Measurements from ENCODE around the gene C1orf74.
A peak's percentile ranks its signal among the peaks of the same experiment; 100 is the strongest.

C1orf74 gene

DNA sequence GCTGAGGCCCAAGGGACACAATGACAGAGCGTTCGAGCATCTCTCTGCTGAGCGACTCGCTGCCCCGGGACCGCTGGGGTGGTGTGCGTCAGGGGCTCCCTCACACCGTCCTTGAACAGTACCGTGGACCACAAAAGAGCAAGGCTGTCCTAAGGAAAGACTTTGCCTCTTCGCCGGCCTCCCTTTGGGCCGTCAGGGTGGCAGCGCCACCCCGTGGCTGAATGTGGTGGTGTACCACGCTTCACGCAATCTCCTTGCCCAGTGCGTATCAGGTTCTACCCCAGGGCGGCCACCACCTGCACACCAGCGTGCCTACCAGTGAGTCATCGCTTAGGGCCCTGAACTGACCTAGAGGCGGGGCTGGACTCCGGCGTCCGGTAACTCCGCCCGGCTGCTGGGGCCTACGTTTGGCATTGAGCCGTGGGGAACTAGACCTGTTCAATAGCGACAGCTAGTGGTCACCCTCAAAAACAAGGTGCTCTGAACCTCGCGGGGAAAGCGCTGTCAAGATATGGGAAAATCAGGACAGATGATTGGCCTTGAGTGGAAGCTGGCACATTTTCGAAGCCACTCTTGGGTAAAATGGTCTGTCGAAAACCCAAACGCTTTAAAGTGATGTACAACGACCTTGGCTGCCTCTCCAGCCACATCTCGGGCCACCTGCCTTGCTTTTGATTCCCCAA is 36.6 kb downstream of the C1orf74 start:
- peak; percentile 62 to 64 for DNase-seq (ENCODE audit: low read depth in 2 of 2, low spot score in 1 of 2)

DNA sequence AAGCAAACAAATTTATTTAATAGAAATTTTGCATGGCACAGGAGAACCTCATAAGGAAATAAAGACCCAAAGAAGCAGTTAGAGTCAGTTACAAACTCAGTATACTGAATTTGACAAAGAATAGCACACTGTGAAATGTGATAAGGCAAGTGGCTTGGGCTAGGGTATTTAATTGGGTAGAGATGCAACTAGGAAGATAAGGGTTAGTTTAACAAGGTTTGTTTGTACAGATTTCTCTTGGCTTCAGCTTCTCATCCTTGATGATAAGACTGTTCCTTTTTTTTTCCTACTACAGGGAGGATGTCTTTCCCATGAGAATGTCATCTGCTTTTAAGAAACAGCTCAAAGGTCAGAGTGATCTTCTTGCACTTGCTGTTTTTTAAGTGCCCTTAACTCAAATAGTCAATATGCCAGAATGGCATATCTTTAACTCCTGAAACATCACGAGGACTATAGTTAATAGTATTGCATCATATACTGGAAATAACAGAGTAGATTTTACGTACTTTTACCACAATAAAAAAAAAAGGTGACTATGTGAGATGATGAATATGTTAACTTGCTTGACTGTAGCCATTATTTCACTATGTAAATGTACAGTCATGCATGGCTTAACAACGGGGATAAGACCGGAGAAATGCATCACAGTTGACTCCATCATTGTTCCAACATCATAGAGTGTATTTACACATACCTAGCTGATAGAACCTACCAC is 37.8 kb downstream of the C1orf74 start:
- no peak for DNase-seq (ENCODE audit: low read depth in 2 of 2, low spot score in 1 of 2)

GRCh38 chr1:209743145-209743482 is 41.2 kb downstream of the C1orf74 start:
- no peak for DNase-seq (ENCODE audit: low read depth in 2 of 2, low spot score in 1 of 2)

DNA sequence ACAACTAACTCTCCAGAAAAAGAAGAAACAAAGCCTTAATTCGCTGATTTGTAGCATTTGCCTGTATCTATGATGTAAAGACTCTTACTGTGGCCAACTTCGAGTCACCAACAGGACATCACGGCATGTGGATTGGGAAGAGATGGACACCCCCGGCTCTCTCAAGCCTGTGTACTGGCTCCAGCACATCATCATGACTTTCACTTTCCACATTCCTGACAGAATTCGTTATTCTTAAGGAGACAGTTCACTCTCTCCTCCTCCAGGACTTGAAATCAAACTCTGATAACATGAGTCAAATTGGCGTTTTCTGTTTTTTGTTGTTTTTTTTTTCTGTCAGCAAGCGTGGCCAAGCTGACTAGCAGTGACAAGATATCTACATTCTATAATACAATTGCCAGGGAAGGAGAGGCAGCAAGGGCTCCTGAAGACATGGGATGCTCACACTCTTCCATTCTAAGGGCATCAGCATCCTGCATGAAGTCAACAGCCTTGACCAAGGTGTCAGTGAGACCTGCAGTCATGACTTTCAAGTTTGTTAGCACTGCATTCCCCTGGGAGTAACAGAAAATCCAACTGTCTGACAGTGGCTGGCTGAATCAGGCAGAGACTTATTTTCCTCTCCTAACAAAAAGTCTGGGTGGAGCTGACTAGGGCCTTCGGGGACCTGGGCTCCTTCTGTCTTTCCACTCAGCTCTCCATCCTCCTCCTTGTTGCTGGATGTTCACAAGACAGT is 41.8 kb downstream of the C1orf74 start:
- DNase-seq (ENCODE audit: low read depth in 2 of 2, low spot score in 1 of 2) = no peak

GRCh38 chr1:209741889-209742288 is 42.5 kb downstream of the C1orf74 start:
- DNase-seq (ENCODE audit: low read depth in 2 of 2, low spot score in 1 of 2) = no peak

DNA sequence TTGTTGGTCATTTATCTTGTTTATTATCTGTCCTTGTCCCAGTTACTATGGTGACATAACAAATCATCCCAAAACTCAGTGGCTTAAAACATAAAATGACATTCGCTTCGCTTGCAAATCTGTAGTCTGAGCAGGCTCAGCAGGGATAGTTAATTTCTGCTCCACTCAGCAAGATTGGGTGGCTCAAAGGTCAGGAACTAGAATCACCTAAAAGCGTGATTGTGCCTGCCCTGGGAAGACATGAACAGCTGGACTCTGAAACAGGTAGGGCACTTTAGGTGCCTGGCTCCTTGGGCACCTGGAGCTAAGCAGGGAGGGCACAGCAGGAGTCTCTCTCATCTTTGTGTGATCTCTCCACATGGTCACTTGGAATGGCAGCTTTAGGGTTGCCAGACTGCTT is 43.2 kb downstream of the C1orf74 start:
- DNase-seq (ENCODE audit: low read depth in 2 of 2, low spot score in 1 of 2) = no peak

GRCh38 chr1:209738270-209738669 is 46.1 kb downstream of the C1orf74 start:
- no peak for DNase-seq (ENCODE audit: low read depth in 2 of 2, low spot score in 1 of 2)

DNA sequence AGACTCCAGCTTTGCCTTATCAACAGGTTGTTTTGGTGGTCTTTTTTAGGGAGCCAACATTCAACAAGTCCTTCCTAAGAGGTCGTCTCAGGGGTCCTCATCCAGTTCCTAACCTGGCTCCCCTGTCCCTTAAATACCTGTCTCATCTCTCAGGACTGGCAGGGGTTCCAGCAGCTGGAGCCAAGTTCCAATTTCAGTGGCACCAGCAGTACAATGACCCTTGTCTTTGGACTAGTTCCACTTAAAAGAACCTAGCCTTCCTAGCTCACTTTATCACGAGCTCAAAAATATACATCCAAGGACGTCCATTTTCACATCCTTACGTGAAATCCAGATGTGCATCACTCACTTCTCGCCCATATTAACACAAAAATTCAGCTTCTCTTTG is 47.2 kb downstream of the C1orf74 start:
- DNase-seq (ENCODE audit: low read depth in 2 of 2, low spot score in 1 of 2) = no peak

DNA sequence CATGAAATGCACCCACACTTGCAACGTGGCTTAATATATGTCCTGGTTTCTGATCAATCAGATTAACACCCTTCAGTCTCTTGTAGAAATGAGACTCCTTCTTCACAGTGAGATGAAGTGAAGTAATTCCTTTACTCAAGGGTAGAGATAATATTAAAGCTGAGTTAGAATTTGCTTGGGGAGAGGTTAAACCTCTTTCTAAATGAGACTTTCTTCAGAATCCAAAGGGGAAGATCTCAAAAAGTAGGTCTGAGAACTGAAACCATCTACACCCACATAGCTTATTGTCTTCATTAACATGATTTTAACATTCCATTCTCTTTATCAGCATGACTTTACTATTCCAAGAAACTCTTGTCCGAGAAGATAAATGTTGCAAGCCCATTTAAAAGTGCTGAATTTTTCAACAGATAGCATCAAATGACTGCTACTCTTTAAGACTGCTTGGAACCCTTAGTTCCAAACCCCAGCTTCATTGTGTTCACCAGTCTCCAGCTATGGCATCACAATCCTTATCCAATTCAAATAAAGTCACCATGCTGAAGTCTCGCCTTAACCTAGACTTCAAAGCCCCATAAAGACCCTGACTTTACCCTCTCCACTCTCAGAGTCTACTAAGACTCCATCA is 47.8 kb downstream of the C1orf74 start:
- DNase-seq (ENCODE audit: low read depth in 2 of 2, low spot score in 1 of 2) = no peak

GRCh38 chr1:209733409-209734192 is 50.8 kb downstream of the C1orf74 start:
- DNase-seq (ENCODE audit: low read depth in 2 of 2, low spot score in 1 of 2) = no peak

DNA sequence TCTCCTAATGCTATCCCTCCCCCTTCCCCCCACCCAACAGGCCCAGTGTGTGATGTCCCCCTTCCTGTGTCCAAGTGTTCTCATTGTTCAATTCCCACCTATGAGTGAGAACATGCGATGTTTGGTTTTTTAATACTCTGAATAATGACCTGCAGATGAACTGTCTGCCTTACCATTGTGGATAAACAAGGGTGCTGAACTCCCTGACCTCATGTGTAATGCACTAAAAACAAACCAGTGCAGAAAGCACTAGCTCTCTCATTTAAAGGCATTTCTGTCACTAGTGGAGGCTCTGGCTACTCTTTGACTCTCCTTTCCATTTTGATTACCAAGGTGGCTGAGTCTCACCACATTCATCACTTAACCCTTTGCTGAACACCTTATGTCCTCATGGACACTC is 51.6 kb downstream of the C1orf74 start:
- DNase-seq (ENCODE audit: low read depth in 2 of 2, low spot score in 1 of 2) = no peak

DNA sequence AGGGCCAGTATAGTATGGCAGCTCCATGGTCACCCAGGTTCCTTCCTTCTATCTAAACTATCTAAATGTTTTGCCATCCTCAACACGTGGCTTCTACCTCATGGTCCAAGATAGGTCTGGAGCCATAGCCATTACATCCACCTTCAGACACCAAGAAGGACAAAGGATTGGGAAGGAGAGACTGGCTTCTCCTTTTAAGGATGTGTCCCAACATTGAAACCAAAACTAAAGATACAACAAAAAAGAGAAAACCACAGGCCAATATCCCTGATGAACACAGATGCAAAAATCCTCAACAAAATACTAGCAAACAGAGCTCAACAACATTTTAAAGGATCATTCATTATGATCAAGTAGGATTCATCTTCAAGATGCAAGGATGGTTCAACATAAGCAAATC is 54.9 kb downstream of the C1orf74 start:
- no peak for DNase-seq (ENCODE audit: low read depth in 2 of 2, low spot score in 1 of 2)
